ENCODE data around the gene ZNG1B.
"Not testable (repeated sequence)": the region's sequence is repeated elsewhere in the genome, so short reads cannot be mapped to it uniquely, and the experiment has no call there.

Gene ZNG1B

GRCh38 chr2:113536573-113536972 lies 99.1 kb downstream of the ZNG1B start:
- ATAC-seq: not testable (repeated sequence)

- ATAC-seq: not testable (repeated sequence)
Observed at GRCh38 chr2:113540834-113541203, 103.3 kb downstream of the ZNG1B start.

- peak; percentile 67 for ATAC-seq
Observed at GRCh38 chr2:113541204-113541975, 103.9 kb downstream of the ZNG1B start.

- peak; percentile 48 for ATAC-seq
Observed at GRCh38 chr2:113541976-113542485, 104.5 kb downstream of the ZNG1B start.

GRCh38 chr2:113542529-113542928 lies 105.0 kb downstream of the ZNG1B start:
- ATAC-seq: peak; percentile 16; the same call in 1 of the 3 replicates
